GM19372 (cell line): ENCODE data around the gene MAN1C1.
"Not testable (repeated sequence)": the region's sequence is repeated elsewhere in the genome, so short reads cannot be mapped to it uniquely, and the experiment has no call there.

Experiments
- ATAC-seq: cut with Tn5 transposase; IDR thresholded peaks from one replicate; pipeline ENCODE4 v1.9.1; 2021; ENCODE audit warnings: mild to moderate bottlenecking, low read depth, moderate library complexity; ENCODE audit not compliant: unreplicated experiment

Gene MAN1C1

DNA sequence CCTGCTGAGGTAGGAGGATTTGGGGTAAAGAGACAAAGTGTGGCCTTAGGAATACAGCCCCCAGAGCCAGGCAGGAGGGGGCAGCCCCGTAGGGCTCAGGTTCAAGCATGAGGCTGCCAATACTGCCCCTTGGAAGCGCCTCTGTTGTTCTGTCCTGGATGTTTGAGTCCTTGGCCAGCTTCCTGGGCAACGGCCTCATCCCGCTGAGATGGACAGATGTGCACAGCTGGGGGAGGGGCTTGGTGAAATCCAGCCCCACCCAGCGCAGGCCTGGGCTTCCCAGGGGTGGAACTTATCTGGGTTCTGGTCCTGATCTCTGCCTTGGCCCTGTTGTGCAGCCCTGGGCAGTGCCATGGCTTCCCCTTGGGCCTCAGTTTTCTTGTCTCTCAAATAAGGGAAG lies 34.8 kb upstream of the MAN1C1 start:
- no peak for ATAC-seq

DNA sequence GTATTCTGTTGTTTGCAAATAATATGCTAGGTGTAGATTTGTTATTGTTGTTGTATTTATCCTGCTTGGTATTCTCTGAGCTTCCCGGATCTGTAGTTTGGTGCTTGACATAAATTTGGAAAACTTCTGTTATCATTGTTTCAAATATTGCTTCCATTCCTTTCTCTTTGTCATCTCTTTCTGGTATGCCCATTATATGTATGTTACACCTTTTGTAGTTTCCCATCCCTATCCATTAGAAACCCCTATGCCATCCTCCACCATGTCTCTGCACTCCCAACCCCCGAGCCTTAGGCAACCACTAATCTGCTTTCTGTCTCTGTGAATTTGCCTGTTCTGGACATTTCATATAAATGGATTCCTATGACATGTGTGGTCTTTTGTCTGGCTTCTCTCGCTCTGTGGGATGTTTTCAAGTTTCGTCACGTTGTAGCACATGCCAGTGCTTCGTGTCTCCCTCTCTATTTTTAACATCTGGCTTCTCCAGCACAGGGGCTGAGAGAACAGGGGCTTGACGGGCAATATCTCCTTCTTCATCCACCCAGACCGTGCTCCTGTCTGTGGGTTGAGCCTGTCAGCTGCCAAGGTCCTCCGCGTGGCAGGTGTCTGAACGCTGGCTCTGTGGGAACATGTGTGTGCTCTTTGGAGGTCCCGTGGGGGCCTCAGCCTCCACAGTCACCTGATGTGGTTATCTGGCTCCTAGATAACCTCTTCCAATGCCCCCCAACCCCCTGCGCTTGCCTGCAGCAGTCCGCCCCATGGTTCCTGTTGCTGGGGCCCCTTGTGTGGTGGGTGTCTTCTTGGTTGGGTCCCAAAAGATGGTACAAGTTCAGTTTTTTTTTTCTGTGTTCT lies 32.8 kb upstream of the MAN1C1 start:
- ATAC-seq: no peak

DNA sequence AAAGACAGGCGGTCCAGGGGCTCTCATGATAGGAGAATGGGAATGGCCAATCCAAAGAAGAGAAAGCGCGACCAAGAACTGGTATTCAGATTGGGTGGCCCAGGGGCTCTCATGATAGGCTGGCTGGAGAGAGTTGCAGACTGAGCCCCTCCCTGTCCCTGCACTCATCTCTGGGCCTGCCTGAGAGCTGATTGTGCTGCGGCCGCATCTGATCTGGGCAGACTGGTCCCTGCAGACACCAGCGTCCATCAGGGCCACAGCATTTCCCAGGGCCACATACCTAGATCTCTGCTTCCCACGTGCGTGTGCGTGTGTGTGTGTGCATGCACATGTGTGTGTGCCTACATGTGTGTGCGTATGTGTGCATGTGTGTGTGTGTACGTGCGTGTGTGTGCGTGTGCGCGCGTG lies 30.4 kb upstream of the MAN1C1 start:
- ATAC-seq: no peak

DNA sequence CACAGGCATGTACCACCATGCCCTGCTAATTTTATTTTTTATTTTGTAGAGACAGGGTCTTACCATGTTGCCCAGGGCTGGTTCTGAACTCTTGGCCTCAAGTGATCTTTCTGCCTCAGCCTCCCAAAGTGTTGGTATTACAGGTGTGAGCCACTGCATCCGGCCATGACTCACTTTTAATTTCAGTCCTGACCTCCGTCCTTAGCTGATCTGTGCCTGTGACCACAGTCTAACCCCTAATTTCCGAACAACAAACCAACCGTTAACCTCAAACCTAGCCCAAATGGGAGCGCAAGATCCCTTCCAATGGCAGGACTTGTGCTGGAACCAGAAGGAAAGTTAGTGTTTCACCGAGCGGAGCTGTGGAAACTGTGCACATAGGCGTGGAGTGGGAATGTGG lies 29.3 kb upstream of the MAN1C1 start:
- ATAC-seq: no peak

DNA sequence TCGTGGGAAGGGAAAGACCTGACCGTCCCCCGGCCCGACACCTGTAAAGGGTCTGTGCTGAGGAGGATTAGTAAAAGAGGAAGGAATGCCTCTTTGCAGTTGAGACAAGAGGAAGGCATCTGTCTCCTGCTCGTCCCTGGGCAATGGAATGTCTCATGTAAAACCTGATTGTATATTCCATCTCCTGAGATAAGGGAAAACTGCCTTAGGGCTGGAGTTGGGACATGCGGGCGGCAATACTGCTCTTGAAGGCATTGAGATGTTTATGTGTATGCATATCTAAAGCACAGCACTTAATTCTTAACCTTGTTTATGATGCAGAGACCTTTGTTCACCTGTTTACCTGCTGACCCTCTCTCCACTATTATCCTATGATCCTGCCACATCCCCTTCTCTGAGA lies 28.4 kb upstream of the MAN1C1 start:
- not testable (repeated sequence) for ATAC-seq

DNA sequence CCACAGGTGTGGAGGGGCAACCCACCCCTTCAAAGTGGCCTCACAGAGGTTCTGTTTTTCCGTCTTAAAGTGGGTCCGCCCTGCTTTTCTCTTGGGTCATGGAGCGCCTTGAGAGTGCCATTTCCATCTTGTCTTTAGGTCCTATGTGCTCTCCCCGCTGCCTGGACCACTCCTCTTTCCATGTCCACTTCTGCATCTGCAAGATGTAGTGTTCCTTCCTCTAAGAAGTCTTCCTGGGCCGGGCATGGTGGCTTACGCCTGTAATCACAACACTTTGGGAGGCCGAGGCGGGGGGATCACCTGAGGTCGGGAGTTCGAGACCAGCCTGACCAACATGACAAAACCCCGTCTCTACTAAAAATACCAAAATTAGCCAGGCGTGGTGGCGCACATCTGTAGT lies 27.8 kb upstream of the MAN1C1 start:
- ATAC-seq: not testable (repeated sequence)

DNA sequence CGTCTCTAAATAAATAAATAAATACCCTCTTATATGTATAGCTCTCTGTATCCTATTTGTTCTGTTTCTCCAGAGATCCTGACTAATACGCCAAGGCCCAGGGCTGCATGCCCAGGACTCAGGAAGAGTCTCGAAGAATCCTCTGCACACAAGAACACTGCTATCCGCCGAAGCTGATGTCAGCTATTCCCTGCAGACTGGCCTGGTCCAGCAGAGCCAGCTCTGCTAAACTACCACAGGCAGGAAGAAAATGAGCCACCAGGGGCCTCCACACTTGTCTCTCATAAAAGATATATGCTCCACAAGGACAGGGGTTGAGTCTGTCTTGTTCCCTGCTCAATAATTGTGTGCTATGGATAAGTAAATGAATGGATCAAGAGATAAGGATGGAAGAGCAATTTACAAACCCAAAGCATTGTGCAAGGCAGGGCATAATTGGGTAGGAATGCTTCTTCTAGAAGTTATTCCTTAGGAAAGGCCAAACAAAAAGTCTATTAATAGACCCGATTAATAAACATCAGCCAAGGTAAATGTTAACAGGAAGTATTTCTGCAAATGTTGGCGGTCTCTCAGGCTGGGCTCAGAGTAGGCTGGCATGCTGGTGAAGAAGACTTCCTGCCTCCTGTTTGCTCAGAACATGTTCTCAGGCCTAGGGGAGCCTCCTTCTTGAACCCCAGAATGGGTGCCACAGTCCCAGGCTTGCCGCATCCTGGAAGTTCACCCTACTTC lies 26.3 kb upstream of the MAN1C1 start:
- ATAC-seq: no peak

DNA sequence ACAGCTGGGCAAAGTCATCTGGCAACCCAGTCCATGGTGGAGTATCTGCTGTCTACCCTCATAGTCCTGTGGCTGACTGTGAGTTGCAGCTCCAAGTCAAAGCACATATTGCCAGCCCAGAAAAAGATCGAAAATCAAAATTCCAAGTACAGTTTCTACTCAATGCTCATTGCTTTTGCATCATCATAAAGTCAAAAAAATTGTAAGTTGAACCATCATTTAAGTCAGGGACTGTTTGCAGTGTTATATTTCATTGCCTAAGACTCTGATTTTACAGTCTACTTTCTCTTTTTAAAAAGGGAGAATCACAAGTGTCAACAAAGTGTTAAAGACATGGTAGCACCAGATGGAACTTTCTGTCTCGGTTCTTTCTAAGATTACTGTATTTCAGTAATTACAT lies 22.7 kb upstream of the MAN1C1 start:
- ATAC-seq: no peak

DNA sequence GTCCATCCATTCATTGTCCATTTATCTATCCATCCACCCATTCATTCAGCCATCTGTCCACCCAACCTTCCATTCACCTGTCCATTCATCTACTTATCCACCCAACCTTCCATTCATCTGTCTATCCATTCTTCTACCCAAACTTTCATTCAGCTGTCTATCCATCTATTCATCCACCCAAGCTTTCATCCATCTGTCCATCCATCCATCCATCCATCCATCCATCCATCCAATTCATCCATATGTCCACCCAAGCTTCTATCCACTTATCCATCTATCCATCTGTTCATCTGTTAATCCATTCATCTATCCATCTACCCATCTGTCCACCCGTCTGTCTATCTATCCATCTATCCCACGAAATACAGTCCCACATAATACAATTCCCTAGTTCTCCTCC lies 21.6 kb upstream of the MAN1C1 start:
- ATAC-seq: no peak

DNA sequence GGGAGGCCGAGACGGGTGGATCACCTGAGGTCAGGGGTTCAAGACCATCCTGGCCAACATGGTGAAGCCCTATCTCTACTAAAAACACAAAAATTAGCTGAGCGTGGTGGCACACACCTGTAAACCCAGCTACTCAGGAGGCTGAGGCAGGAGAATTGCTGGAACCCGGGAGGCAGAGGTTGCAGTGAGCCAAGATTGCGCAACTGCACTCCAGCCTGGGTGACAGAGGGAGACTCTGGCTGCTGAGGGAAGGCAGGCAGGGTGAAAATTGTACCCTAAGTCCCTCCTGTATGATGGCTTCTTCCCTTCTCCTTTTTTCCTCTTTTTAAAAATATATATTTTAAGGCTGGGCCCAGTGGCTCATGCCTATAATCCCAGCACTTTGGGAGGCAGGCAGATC lies 19.9 kb upstream of the MAN1C1 start:
- not testable (repeated sequence) for ATAC-seq

DNA sequence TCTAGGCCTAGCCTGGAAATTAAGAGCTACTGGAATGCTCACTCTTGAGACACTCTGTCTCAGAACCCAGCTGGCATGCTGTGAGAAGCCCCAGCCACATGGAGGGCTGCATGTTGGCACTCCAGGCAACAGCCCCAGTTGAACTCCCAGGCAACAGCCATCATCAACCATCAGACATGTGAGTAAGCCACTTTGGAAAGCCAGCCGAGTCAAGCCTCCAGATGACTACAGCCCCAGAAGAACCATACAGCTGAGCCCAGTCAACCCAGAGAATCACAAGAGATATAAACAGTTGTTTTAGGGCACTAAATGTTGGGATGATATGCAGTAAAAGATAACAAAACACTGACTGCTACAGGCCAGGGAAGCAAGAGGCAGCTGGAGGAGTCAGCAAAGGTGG lies 17.7 kb upstream of the MAN1C1 start:
- ATAC-seq: no peak

DNA sequence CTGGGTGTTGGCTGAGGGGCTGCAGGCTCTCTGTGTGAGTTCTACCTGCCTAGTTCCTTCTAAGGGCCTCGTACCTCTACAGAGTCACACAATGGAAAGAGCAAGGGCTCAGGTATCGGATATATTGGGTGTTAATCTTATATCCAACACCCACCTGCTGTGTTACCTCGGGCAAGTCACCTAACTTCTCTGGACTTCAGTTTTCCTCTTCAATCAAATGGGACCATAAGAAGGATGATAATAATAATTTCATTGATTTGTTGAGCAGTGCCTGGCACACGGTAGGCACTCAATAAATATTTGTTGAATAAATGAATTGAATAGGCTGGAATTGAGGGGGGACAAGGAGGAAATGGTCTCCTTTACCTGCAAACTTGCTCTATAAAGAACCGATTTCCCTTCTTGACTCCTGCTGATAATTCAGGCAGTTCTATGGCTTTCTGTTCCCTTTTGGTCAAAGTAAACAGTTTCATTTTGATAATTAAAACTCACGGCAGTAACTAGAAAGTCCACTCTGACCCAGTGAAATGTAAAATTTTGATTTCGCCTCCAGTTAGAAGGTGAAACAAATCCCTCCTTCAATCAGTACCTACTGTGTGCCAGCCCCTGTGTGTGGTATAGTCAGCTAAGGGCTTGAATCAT lies 16.5 kb upstream of the MAN1C1 start:
- no peak for ATAC-seq

DNA sequence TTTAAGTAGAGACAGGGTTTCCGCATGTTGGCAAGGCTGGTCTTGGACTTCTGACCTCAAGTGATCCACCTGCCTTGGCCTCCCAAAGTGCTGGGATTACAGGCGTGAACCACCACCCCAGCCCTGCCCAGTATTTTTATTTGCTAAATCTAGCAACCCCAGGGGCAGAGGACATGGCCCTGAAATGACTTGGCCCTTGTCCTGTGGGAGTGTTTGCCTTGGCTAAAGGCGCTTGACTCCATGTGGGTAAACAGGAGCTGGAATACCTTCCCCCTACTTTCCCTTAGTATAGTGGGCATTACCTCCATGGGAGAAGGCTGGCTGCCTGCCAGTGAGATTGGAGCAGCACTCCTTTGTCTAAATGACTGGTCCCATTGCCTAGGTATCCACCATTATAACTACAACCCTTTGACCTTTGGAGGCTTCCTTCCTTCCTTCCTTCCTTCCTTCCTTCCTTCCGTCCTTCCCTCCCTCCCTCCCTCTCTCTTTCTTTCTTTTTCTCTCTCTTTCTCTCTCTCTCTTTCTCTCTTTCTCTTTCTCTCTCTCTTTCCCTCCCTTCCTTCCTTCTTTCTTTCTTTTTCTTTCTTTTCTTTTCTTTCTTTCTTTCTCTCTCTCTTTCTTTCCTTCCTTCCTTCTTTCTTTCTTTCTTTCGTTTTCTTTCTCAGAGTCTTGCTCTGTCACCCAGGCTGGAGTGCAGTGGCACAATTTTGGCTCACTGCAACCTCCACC lies 15.5 kb upstream of the MAN1C1 start:
- not testable (repeated sequence) for ATAC-seq

DNA sequence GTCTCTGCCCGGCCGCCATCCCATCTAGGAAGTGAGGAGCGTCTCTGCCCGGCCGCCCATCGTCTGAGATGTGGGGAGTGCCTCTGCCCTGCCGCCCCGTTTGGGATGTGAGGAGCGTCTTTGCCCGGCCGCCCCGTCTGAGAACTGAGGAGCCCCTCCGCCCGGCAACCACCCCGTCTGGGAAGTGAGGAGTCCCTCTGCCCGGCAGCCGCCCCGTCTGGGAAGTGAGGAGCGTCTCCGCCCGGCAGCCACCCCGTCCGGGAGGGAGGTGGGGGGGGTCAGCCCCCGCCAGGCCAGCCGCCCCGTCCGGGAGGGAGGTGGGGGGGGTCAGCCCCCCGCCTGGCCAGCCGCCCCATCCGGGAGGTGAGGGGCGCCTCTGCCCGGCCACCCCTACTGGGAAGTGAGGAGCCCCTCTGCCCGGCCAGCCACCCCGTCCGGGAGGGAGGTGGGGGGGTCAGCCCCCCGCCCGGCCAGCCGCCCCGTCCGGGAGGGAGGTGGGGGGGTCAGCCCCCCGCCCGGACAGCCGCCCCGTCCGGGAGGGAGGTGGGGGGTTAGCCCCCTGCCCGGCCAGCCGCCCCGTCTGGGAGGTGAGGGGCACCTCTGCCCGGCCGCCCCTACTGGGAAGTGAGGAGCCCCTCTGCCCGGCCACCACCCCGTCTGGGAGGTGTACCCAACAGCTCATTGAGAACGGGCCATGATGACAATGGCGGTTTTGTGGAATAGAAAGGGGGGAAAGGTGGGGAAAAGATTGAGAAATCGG lies 12.6 kb upstream of the MAN1C1 start:
- not testable (repeated sequence) for ATAC-seq

DNA sequence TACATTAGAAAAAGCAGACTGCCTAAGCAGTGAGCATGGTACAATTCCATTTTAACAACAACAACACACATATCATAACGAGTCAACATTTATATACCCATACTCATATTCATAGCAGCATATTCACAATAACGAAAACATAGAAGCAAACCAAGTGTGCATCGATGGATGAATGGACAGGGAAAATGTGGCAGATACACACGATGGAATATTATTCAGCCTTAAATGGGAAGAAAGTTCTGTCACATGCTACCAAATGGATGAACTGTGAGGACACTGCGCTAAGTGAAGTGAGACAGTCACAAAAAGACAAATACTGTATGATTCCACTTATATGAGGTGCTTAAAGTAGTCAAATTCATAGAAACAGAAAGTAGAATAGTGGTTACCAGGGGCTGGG lies 9.5 kb upstream of the MAN1C1 start:
- ATAC-seq: no peak

DNA sequence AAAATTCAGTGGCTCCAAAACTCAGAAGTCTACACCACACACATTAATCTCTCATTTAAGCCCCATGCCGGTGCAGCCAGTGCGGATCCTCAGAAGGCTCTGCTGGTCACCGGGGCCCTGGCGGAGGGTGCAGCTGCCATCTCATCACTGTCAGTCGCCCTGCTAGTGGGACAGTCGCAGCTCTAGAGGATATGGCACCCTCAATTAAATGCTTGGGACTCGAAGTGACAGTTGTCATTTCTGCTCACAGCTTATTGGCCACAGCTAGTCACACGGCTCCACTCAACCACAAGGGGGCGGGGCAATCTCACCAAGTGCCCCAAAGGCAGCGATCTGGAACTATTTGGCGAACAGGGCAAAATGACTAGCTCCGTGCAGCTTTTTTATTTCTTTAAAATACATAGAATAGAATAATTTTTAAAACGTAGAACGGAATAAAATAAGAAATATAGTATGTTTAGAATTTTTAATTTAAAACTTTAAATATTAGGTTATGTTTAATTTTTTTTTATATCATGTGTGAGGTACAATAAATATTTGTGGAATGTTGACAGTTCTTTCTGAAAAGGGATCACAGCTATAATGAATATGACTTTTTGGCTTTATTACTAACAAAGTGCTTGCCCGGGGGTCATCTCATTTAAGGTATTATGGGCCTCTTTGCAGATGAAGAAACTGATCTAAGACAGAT lies 8.0 kb upstream of the MAN1C1 start:
- no peak for ATAC-seq

DNA sequence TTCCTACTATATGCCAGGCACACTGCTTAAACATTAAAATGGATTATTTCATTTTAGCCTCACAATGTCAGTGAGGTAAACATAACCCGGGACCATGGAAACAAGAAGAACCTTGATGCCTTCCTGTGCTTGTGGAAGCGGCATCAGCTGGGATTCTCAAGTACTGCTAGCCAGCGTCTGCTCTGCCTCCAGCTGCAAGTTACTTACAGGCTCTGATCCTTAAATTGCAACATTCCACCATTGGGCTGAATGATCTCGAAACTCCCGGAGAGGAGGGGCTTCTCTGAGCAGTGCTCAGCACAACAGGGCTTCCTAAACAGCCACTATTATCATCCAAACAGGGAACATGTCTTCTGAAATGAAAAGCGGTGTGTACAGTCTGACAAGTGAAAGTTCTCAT lies 6.7 kb upstream of the MAN1C1 start:
- ATAC-seq: no peak

DNA sequence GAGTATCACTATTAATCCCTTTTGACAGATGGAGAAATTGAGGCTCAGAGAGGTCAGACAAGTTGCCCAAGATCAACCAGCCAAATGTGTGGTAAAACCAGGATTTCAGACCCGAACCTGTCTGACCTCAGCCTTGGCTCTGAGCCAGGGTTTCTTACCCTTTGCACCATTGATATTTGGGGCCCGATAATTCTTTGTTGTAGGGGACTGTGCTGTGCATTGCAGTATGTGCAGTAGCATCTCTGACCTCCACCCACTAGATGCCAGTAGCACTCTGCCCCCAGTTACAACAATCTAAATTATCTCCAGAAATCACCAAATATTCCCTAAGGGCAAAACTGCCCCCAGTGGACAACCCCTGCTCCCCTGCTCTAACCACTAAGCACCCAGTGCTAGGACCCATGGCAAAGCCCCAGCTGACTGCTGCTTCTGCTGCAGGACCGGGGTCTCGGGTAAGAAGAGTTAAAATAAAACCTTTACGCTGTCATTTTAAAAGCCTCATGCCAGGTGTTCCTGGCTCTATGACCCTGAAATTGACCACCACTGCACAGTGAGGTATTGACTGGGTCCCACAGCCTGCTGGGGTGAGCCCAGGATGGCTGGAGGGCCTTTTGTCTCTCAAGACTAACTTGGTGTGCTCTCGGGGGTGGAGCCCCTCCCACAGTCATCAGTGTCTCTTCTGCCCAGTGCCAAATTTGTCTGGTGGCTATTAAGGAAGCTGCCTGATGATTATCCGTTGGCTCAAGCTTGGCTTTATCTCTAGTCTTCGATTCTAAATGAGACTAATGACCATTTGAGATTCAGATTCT lies 5.6 kb upstream of the MAN1C1 start:
- no peak for ATAC-seq

DNA sequence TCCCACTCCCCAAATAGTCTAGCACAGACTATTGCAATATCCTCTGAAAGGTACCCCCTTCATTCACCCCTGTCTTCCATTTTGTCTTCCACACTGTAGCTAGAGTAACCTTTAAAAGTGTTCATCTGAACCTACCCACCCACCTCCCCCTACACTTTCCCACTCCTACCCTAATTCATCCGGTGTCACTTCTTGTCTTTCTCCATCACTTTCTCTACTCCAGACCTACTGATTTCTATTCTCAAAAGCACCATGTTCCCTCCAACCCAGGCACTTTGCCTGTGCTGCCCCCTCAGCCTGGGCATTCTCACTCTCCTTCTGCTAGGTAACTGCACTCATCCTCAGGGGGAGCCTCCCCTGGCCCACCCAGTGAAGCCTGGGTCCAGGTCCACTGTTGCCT lies 4.7 kb upstream of the MAN1C1 start:
- no peak for ATAC-seq
